ENCODE results near the gene SHISAL2A. TPM values are rescaled to one million over a fixed set of nuclear protein-coding genes. Genes with fewer than 3 reads are reported as not detected.

SHISAL2A gene
- total and polyA plus RNA-seq, 3 donors from 2014 or later, result 2.2 to 5.0 (median 4.8) TPM

GRCh38 chr1:52600533-52601179 lies 32.3 kb upstream of the SHISAL2A start:
- H3K27ac ChIP-seq, result no peak overlapping the region
- no peaks in the 10 kb centered on the region for H3K36me3 ChIP-seq (ENCODE audit: low read depth, missing control alignments)
- TF ChIP-seq POLR2A (IDR thresholded peaks at IDR 0.05), result no peak
- TF ChIP-seq, protein P1, sequence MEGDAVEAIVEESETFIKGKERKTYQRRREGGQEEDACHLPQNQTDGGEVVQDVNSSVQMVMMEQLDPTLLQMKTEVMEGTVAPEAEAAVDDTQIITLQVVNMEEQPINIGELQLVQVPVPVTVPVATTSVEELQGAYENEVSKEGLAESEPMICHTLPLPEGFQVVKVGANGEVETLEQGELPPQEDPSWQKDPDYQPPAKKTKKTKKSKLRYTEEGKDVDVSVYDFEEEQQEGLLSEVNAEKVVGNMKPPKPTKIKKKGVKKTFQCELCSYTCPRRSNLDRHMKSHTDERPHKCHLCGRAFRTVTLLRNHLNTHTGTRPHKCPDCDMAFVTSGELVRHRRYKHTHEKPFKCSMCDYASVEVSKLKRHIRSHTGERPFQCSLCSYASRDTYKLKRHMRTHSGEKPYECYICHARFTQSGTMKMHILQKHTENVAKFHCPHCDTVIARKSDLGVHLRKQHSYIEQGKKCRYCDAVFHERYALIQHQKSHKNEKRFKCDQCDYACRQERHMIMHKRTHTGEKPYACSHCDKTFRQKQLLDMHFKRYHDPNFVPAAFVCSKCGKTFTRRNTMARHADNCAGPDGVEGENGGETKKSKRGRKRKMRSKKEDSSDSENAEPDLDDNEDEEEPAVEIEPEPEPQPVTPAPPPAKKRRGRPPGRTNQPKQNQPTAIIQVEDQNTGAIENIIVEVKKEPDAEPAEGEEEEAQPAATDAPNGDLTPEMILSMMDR (IDR thresholded peaks at IDR 0.05), result no peak
- intact Hi-C loops (cut with DNase I; ENCODE audit: low total_unique reads), result no loop called here
- H3K27me3 ChIP-seq, result no peaks in the 10 kb centered on the region
- no peak for DNase-seq
- H3K9me3 ChIP-seq, result no peaks in the 10 kb centered on the region
- H3K4me1 ChIP-seq, result peaks cover 17% of the 10 kb centered on the region
- 93 to 98% methylated on average over 8 of the region's 8 CpGs for WGBS, 2 donors
- H3K4me3 ChIP-seq, result no peak overlapping the region

DNA sequence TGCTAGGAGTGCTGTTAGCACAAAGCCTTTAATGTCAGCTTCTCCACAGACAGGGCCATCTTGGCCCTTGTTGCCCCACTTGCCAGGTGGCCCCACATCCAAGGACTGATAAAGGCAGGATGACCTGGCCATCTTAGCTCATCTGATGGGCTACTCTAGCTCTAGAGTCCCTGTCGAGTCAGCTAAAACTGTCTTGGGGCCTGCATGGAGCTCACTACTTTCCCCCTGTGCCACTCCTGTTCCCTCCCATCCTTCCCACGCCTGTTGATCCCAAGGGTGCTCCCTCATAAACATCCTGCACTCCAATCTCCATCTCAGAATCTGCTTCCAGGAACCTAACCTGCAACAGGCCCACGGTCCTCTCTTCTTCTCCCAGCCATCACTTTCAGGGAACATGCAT lies 31.4 kb upstream of the SHISAL2A start:
- intact Hi-C loops (cut with DNase I; ENCODE audit: low total_unique reads), result no loop called here
- Histone ChIP-seq H3K4me1 (peaks cover 17% of the 10 kb centered on the region), H3K9me3 (no peaks in the 10 kb centered on the region), H3K27me3 (no peaks in the 10 kb centered on the region), H3K4me3 (peak overlapping the region in 1 of 2 donors; percentile 65), H3K36me3 (ENCODE audit: low read depth, missing control alignments) (no peaks in the 10 kb centered on the region), H3K27ac (peak overlapping the region; percentile 71 to 92)
- no peak for DNase-seq
- TF ChIP-seq, protein P1 (IDR thresholded peaks at IDR 0.05), result no peak
- no peak for TF ChIP-seq POLR2A (IDR thresholded peaks at IDR 0.05)
- WGBS, 2 donors, result 35 to 59% methylated on average over 3 of the region's 3 CpGs

GRCh38 chr1:52601991-52602855 lies 30.7 kb upstream of the SHISAL2A start, which contains the start of gene GPX7:
Gene GPX7, plus strand, starts transcription at chr1:52602371. Its CDS starts 39 bp downstream, at chr1:52602410.
- H3K4me1 ChIP-seq, result peaks cover 17% of the 10 kb centered on the region
- DNase-seq, result peak; percentile 58
- H3K27me3 ChIP-seq, result no peaks in the 10 kb centered on the region
- H3K27ac ChIP-seq, result peak within 1 kb of the TSS; percentile 72 to 92
- H3K36me3 ChIP-seq (ENCODE audit: low read depth, missing control alignments), result no peaks in the 10 kb centered on the region
- 1 to 2% methylated on average over 33 to 91 of the region's 97 CpGs for WGBS, 2 donors
- intact Hi-C loops (cut with DNase I; ENCODE audit: low total_unique reads), result no loop called here
- no peak for TF ChIP-seq POLR2A (IDR thresholded peaks at IDR 0.05)
- H3K4me3 ChIP-seq, result peak within 1 kb of the TSS; percentile 64 to 65
- no peaks in the 10 kb centered on the region for H3K9me3 ChIP-seq

GRCh38 chr1:52602856-52603600 lies 29.9 kb upstream of the SHISAL2A start:
- peaks cover 17% of the 10 kb centered on the region for H3K4me1 ChIP-seq
- H3K27ac ChIP-seq, result peak overlapping the region; percentile 72 to 92
- H3K36me3 ChIP-seq (ENCODE audit: low read depth, missing control alignments), result no peaks in the 10 kb centered on the region
- TF ChIP-seq, protein P1 (IDR thresholded peaks at IDR 0.05), result no peak
- no peaks in the 10 kb centered on the region for H3K9me3 ChIP-seq
- DNase-seq, result peak; percentile 23
- 20 to 23% methylated on average over 20 to 21 of the region's 21 CpGs for WGBS, 2 donors
- intact Hi-C loops (cut with DNase I; ENCODE audit: low total_unique reads), result no loop called here
- H3K27me3 ChIP-seq, result no peaks in the 10 kb centered on the region
- H3K4me3 ChIP-seq, result peak overlapping the region; percentile 64 to 65

- TF ChIP-seq, protein P1 (IDR thresholded peaks at IDR 0.05), result no peak
- TF ChIP-seq POLR2A (IDR thresholded peaks at IDR 0.05), result no peak
- DNase-seq, result peak; percentile 23
- Histone ChIP-seq H3K27me3 (no peaks in the 10 kb centered on the region), H3K4me1 (peaks cover 17% of the 10 kb centered on the region), H3K27ac (peak overlapping the region in 1 of 2 donors; percentile 92), H3K36me3 (ENCODE audit: low read depth, missing control alignments) (no peaks in the 10 kb centered on the region), H3K4me3 (no peak overlapping the region), H3K9me3 (no peaks in the 10 kb centered on the region)
- intact Hi-C loops (cut with DNase I; ENCODE audit: low total_unique reads), result no loop called here
- WGBS, 2 donors, result 55 to 62% methylated on average over 6 of the region's 6 CpGs
These were observed 29.3 kb upstream of the SHISAL2A start for GRCh38 chr1:52603630-52604029.
